IMR-90 (cell line): ENCODE measurements around the gene N4BP2. TPM values are rescaled to one million over a fixed set of nuclear protein-coding genes. Genes with fewer than 3 reads are reported as not detected.

ENCODE experiments used
- ATAC-seq: fragments of 200-7000 bp; cut with Tn5 transposase; 2 replicates; pipeline ENCODE4 v1.9.1; 2020; ENCODE audit warnings: low read depth, mild to moderate bottlenecking, moderate library complexity
- BruUV-seq: library from RNA; stranded (reverse); fragments of 400-500 nt; replicated peaks from 2 replicates; lab custom pipeline; 2021; lab: Mats Ljungman, UMichigan
- CTCF ChIA-PET: fragments of 300-600 bp; formaldehyde crosslinking; extraction: SDS; loops from one replicate; lab custom pipeline; 2021; ENCODE audit warnings: antibody characterized with exemption; lab: Yijun Ruan, JAX
- POLR2A ChIA-PET: fragments of 300-600 bp; sonication (Branson Sonifier 250); formaldehyde crosslinking; loops from one replicate; lab custom pipeline; 2022; ENCODE audit warnings: antibody characterized with exemption; ENCODE audit not compliant: unreplicated experiment; lab: Charles Lee
- DNase-seq: peaks from one replicate; pipeline ENCODE4 v3.0.0; 2013
- H2AFZ ChIP-seq: replicated peaks from 2 replicates; pipeline ENCODE3; 2013; ENCODE audit warnings: low read length, mild to moderate bottlenecking; ENCODE audit not compliant: poor library complexity
- H2AK5ac ChIP-seq: 2 replicates; pipeline ENCODE4 v1.6.1; 2013; ENCODE audit warnings: low read depth, low read length, inconsistent platforms
- H2AK9ac ChIP-seq: replicated peaks from 2 replicates; pipeline ENCODE3; 2013; ENCODE audit warnings: mild to moderate bottlenecking, low read depth, low read length, moderate library complexity; ENCODE audit not compliant: poor library complexity
- H2BK120ac ChIP-seq: 2 replicates; pipeline ENCODE4 v1.6.1; 2013; ENCODE audit warnings: low read depth, low read length, inconsistent platforms
- H2BK15ac ChIP-seq: 3 replicates; pipeline ENCODE4 v1.6.1; 2013; ENCODE audit warnings: low read depth, low read length, inconsistent platforms
- H2BK20ac ChIP-seq: 2 replicates; pipeline ENCODE4 v1.6.1; 2013; ENCODE audit warnings: low read depth, mild to moderate bottlenecking, inconsistent platforms, low read length, moderate library complexity
- H2BK5ac ChIP-seq: 2 replicates; pipeline ENCODE4 v1.6.1; 2013; ENCODE audit warnings: mild to moderate bottlenecking, low read depth, low read length, inconsistent platforms; ENCODE audit not compliant: poor library complexity, severe bottlenecking
- H3K14ac ChIP-seq: replicated peaks from 2 replicates; pipeline ENCODE4 v1.6.1; 2013; ENCODE audit warnings: low read depth, low read length, inconsistent platforms
- H3K18ac ChIP-seq: 2 replicates; pipeline ENCODE4 v1.6.1; 2013; ENCODE audit warnings: low read depth, low read length, control low read depth
- H3K23ac ChIP-seq: 2 replicates; pipeline ENCODE4 v1.6.1; 2013; ENCODE audit warnings: low read depth, low read length, inconsistent platforms
- H3K27ac ChIP-seq: 2 replicates; pipeline ENCODE4 v1.5.1; 2013; ENCODE audit warnings: mild to moderate bottlenecking, control low read depth, low read length; ENCODE audit not compliant: insufficient read depth
- H3K27me3 ChIP-seq: 2 replicates; pipeline ENCODE4 v1.6.1; 2013; ENCODE audit warnings: low read length; ENCODE audit not compliant: control insufficient read depth, insufficient read depth
- H3K36me3 ChIP-seq: 2 replicates; pipeline ENCODE4 v1.6.1; 2013; ENCODE audit warnings: low read length, mixed read lengths; ENCODE audit not compliant: control insufficient read depth, insufficient read depth
- H3K4ac ChIP-seq: 2 replicates; pipeline ENCODE4 v1.6.1; 2013; ENCODE audit warnings: low read depth, low read length, inconsistent platforms
- H3K4me1 ChIP-seq: 2 replicates; pipeline ENCODE4 v1.6.1; 2013; ENCODE audit warnings: low read length, mixed read lengths; ENCODE audit not compliant: control insufficient read depth, insufficient read depth
- H3K4me2 ChIP-seq: 2 replicates; pipeline ENCODE4 v1.6.1; 2013; ENCODE audit warnings: low read depth, mild to moderate bottlenecking, control low read depth, low read length, moderate library complexity
- H3K4me3 ChIP-seq: 2 replicates; pipeline ENCODE4 v1.5.1; 2013; ENCODE audit warnings: low read depth, mild to moderate bottlenecking, control low read depth, low read length, moderate library complexity; ENCODE audit not compliant: insufficient read depth
- H3K56ac ChIP-seq: 2 replicates; pipeline ENCODE4 v1.6.1; 2013; ENCODE audit warnings: low read length, inconsistent platforms; ENCODE audit not compliant: insufficient read depth; ENCODE audit errors: extremely low read depth
- H3K79me1 ChIP-seq, 2 experiments: 2 replicates each; pipeline ENCODE4 v1.6.1; 2013; ENCODE audit warnings: low read length in 2 of 2, inconsistent platforms in 1 of 2, low read depth in 1 of 2
- H3K9ac ChIP-seq: 2 replicates; pipeline ENCODE4 v1.6.1; 2013; ENCODE audit warnings: low read depth, low read length, control low read depth
- H3K9me1 ChIP-seq: 2 replicates; pipeline ENCODE4 v1.6.1; 2013; ENCODE audit warnings: low read length, inconsistent platforms; ENCODE audit not compliant: insufficient read depth
- H3K9me3 ChIP-seq: 2 replicates; pipeline ENCODE4 v1.6.1; 2013; ENCODE audit warnings: low read length; ENCODE audit not compliant: control insufficient read depth, insufficient read depth
- H4K20me1 ChIP-seq: 2 replicates; pipeline ENCODE4 v1.6.1; 2013; ENCODE audit warnings: low read length, inconsistent platforms; ENCODE audit not compliant: insufficient read depth
- H4K5ac ChIP-seq: 2 replicates; pipeline ENCODE4 v1.6.1; 2013; ENCODE audit warnings: mild to moderate bottlenecking, low read depth, low read length, control low read depth
- H4K8ac ChIP-seq, 2 experiments: 2 replicates each; pipeline ENCODE4 v1.6.1; 2013; ENCODE audit warnings: low read depth in 2 of 2, low read length in 2 of 2, control low read depth in 1 of 2, inconsistent platforms in 1 of 2
- H4K91ac ChIP-seq: 2 replicates; pipeline ENCODE4 v1.6.1; 2013; ENCODE audit warnings: low read depth, low read length, inconsistent platforms; ENCODE audit not compliant: insufficient read depth
- BHLHE40 ChIP-seq: fragments of 150-350 bp; IDR thresholded peaks from 2 replicates; pipeline ENCODE4 v1.6.1; 2016; ENCODE audit warnings: mild to moderate bottlenecking, low read depth, low read length
- CEBPB ChIP-seq: IDR thresholded peaks from 2 replicates; pipeline ENCODE4 v1.6.1; 2012; ENCODE audit warnings: low read depth, low read length, improper control_type of control experiment
- MAZ ChIP-seq: IDR thresholded peaks from 2 replicates; pipeline ENCODE4 v1.6.1; 2012; ENCODE audit warnings: low read depth, mild to moderate bottlenecking, low read length, improper control_type of control experiment, moderate library complexity, borderline replicate concordance
- MXI1 ChIP-seq: IDR thresholded peaks from 2 replicates; pipeline ENCODE4 v1.6.1; 2012; ENCODE audit warnings: low read depth, mild to moderate bottlenecking, low read length, moderate library complexity, borderline replicate concordance
- POLR2A ChIP-seq: IDR thresholded peaks from 2 replicates; pipeline ENCODE4 v1.6.1; 2012; ENCODE audit warnings: mild to moderate bottlenecking, low read depth, low read length
- WGBS, 2 experiments: methylation state at CpG; one replicate each; pipeline versions ENCODE4 v1.1.5 to v1.1.7; 2013; ENCODE audit warnings: missing lambda C conversion rate in 2 of 2; ENCODE audit not compliant: insufficient read length in 1 of 2; ENCODE audit errors: extremely low coverage in 2 of 2; 5-methylcytosine and 5-hydroxymethylcytosine counted together
- dilution Hi-C: fragments of 300-500 bp; cut with HindIII; formaldehyde crosslinking; loops from one replicate; pipeline ENCODE4 v1.14.3; 2018; ENCODE audit warnings: low sequenced_read_pairs; ENCODE audit not compliant: unreplicated experiment
- in situ Hi-C: fragments of 300-500 bp; cut with MboI; formaldehyde crosslinking; loops from 3 replicates; pipeline ENCODE4 v1.14.3; 2019; ENCODE audit warnings: low sequenced_read_pairs, inconsistent platforms, mixed read lengths
- intact Hi-C: fragments of 100-400 bp; cut with micrococcal nuclease; formaldehyde crosslinking; loops from 2 replicates; pipeline ENCODE4 v1.10.0; 2022
- polyA plus RNA-seq, 3 experiments: library from polyadenylated mRNA; depleted of rRNA; stranded (reverse); fragments of >200 nt; gene quantifications; 2 replicates each; pipeline ENCODE4 v1.2.3, GENCODE V29; 2012; ENCODE audit warnings: low replicate concordance in 1 of 3
- total RNA-seq: library from RNA; depleted of rRNA; stranded (reverse); fragments of >200 nt; gene quantifications from 2 replicates; pipeline ENCODE4 v1.2.3, GENCODE V29; 2012
- TF ChIP-seq, protein P1 (sequence below): conservative IDR thresholded peaks from 2 replicates; pipeline ENCODE4 v1.5.1; 2012; ENCODE audit warnings: mild to moderate bottlenecking, low read depth, low read length, improper control_type of control experiment
- TF ChIP-seq, protein P2 (sequence below): fragments of 150-350 bp; IDR thresholded peaks from 2 replicates; pipeline ENCODE4 v1.6.1; 2017; ENCODE audit warnings: mild to moderate bottlenecking, antibody characterized with exemption, low read length, low read depth

N4BP2 gene
- total and polyA plus RNA-seq, 2 of the 4 experiments (the other 2 are of a cell fraction), result 0.84 to 2.2 TPM

DNA sequence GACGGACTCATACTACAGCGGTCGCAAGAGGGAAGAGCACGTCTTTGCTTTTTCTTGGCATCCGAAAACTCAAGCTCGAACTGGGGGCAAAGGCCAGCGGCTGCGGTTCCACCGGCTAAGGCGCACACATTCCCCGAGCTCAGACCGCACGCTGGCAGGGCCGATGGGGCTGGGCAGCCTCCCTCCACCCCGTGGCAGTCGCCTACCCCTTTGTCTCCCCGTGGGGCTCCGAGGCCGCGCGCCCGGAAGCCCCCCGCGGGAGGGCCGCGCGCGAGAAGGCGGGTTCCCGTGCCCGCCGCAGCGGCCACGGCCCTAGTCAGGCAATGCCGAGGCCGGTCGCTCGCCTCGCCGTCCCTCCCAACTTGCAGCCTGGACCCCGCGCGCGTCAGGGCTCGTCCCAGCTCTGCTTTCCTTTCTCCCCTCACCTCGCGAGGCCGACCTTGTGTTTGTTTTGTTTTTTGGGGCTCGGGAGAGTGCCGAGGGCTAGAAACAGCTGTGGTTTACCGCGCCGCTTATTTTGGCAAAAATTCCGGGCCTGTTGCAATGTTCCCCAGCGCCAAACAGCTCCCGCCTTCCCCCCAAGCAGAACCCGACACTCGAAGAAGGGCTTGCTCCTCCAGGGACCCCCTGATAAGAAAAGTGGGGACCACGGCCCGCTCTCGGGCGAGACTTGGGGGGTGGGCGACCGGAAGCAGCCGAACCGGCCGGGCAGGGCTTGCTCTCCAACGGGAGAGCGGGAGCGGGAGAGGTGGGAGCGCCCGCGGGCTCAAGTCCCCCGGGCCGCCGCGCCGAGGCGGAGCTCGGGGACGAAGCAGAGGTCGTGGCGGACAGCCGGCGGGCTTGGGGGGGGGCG, 561 bp upstream of the N4BP2 start:
- peak overlapping the region; percentile 78 for H4K91ac ChIP-seq
- H3K9me3 ChIP-seq, result no peaks in the 10 kb centered on the region
- intact Hi-C loops, result loop anchor here (1.0 to 10.0 kb wide), 6 partner anchors 79 to 495 kb away; partner anchors contain the start of genes PDS5A and UBE2K
- ATAC-seq (peak; percentile 61), DNase-seq (peak; percentile 83)
- H3K27ac ChIP-seq, result peak overlapping the region; percentile 93
- H3K56ac ChIP-seq, result peak overlapping the region; percentile 63
- H2BK15ac ChIP-seq, result peak overlapping the region; percentile 45; the same call in 1 of the 3 replicates
- peak overlapping the region; percentile 96 for H2AFZ ChIP-seq
- no TSS peak for BruUV-seq
- 0% methylated on average over 27 of the region's 86 CpGs; no CpG with 5 or more reads in 1 of the 2 experiments for WGBS, 2 experiments
- peak overlapping the region; percentile 74 for H3K4ac ChIP-seq
- peak overlapping the region; percentile 57 for H4K5ac ChIP-seq
- H3K9ac ChIP-seq, result peak overlapping the region; percentile 80
- TF ChIP-seq MAZ (no peak; the same call in 1 of the 2 replicates), POLR2A (peak; percentile 52; the same call in 1 of the 2 replicates), CEBPB (peak; percentile 80), BHLHE40 (0 out of 2 replicates have a peak, but pooled peaks have one; percentile 23), MXI1 (0 out of 2 replicates have a peak, but pooled peaks have one; percentile 4)
- TF ChIP-seq, protein P1, sequence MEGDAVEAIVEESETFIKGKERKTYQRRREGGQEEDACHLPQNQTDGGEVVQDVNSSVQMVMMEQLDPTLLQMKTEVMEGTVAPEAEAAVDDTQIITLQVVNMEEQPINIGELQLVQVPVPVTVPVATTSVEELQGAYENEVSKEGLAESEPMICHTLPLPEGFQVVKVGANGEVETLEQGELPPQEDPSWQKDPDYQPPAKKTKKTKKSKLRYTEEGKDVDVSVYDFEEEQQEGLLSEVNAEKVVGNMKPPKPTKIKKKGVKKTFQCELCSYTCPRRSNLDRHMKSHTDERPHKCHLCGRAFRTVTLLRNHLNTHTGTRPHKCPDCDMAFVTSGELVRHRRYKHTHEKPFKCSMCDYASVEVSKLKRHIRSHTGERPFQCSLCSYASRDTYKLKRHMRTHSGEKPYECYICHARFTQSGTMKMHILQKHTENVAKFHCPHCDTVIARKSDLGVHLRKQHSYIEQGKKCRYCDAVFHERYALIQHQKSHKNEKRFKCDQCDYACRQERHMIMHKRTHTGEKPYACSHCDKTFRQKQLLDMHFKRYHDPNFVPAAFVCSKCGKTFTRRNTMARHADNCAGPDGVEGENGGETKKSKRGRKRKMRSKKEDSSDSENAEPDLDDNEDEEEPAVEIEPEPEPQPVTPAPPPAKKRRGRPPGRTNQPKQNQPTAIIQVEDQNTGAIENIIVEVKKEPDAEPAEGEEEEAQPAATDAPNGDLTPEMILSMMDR, result 0 out of 2 replicates have a peak, but pooled peaks have one; percentile 7
- TF ChIP-seq, protein P2, sequence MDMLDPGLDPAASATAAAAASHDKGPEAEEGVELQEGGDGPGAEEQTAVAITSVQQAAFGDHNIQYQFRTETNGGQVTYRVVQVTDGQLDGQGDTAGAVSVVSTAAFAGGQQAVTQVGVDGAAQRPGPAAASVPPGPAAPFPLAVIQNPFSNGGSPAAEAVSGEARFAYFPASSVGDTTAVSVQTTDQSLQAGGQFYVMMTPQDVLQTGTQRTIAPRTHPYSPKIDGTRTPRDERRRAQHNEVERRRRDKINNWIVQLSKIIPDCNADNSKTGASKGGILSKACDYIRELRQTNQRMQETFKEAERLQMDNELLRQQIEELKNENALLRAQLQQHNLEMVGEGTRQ, result no peak
- peak overlapping the region; percentile 95 for H2AK9ac ChIP-seq
- peak overlapping the region; percentile 58 to 61 for H4K8ac ChIP-seq
- H3K4me1 ChIP-seq, result no peaks in the 10 kb centered on the region
- ChIA-PET POLR2A (interaction anchor here (0.6 kb wide), 1 partner anchor 1469 kb away, joined by 3 read pairs; no protein-coding TSS in a partner anchor), CTCF (interaction anchor here (0.5 to 2.8 kb wide), 4 partner anchors 254 to 841 kb away, joined by 3 to 11 read pairs (median 3); no protein-coding TSS in a partner anchor)
- dilution Hi-C loops, result no loop called here
- H3K23ac ChIP-seq, result peak overlapping the region; percentile 80
- H3K79me1 ChIP-seq, result 0 out of 4 replicates have a peak, but pooled peaks cover 2 to 3% of the 10 kb centered on the region in 2 experiments
- no peaks in the 10 kb centered on the region for H3K9me1 ChIP-seq
- no peaks in the 10 kb centered on the region for H3K36me3 ChIP-seq
- H3K4me2 ChIP-seq, result peak overlapping the region; percentile 86
- peak overlapping the region; percentile 70 for H3K18ac ChIP-seq
- H2BK5ac ChIP-seq, result peak overlapping the region; percentile 88
- H4K20me1 ChIP-seq, result no peaks in the 10 kb centered on the region
- H2BK20ac ChIP-seq, result peak overlapping the region; percentile 55; the same call in 1 of the 2 replicates
- in situ Hi-C loops, result loop anchor here (25.0 kb wide), 1 partner anchor 256 kb away; no protein-coding TSS in a partner anchor
- H2BK120ac ChIP-seq, result peak overlapping the region; percentile 84
- 0 out of 2 replicates have a peak overlapping the region, but pooled peaks have one; percentile 35 for H2AK5ac ChIP-seq
- H3K4me3 ChIP-seq, result peak overlapping the region; percentile 76
- H3K14ac ChIP-seq, result peak overlapping the region; percentile 74
- H3K27me3 ChIP-seq, result no peaks in the 10 kb centered on the region
